CD8-positive, alpha-beta memory T cell (primary cell): ENCODE measurements around the gene MND1. TPM values are rescaled to one million over a fixed set of nuclear protein-coding genes. Genes with fewer than 3 reads are reported as not detected.
A peak's percentile ranks its signal among the peaks of the same experiment; 100 is the strongest.

Source experiments
- CTCF ChIA-PET: fragments of 350-600 bp; sonication (Branson Sonifier 250); formaldehyde crosslinking; loops from one replicate; lab custom pipeline; 2021; ENCODE audit warnings: antibody characterized with exemption; lab: Charles Lee
- POLR2A ChIA-PET: fragments of 350-600 bp; sonication (Branson Sonifier 250); formaldehyde crosslinking; loops from one replicate; lab custom pipeline; 2021; ENCODE audit warnings: antibody characterized with exemption; lab: Charles Lee
- DNase-seq, 5 donors: peaks; one replicate each; pipeline versions ENCODE4 v3.0.0 to v3.0.0-alpha.2; 2020 to 2022; ENCODE audit warnings: mixed read lengths in 1 of 5
- H3K27ac ChIP-seq: one replicate; pipeline ENCODE4 v1.7.0; 2013; ENCODE audit warnings: low read depth, mild to moderate bottlenecking, low read length, moderate library complexity
- H3K27me3 ChIP-seq: 2 replicates; pipeline ENCODE4 v1.7.0; 2013; ENCODE audit warnings: low read length, mild to moderate bottlenecking; ENCODE audit not compliant: insufficient read depth, poor library complexity, severe bottlenecking
- H3K36me3 ChIP-seq: 2 replicates; pipeline ENCODE4 v1.7.0; 2013; ENCODE audit warnings: mild to moderate bottlenecking, low read length, moderate library complexity; ENCODE audit not compliant: insufficient read depth
- H3K4me1 ChIP-seq: 2 replicates; pipeline ENCODE4 v1.7.0; 2013; ENCODE audit warnings: mild to moderate bottlenecking, low read length, moderate library complexity; ENCODE audit not compliant: insufficient read depth
- H3K4me3 ChIP-seq: 2 replicates; pipeline ENCODE4 v1.7.0; 2013; ENCODE audit warnings: mild to moderate bottlenecking, low read length
- H3K9me3 ChIP-seq: 2 replicates; pipeline ENCODE4 v1.7.0; 2013; ENCODE audit warnings: mild to moderate bottlenecking, low read length
- H3K27ac Mint-ChIP-seq, 8 donors: one replicate each; pipeline ENCODE4 v1.8.0; 2020 to 2021; ENCODE audit warnings: mixed read lengths in 8 of 8, mild to moderate bottlenecking in 6 of 8, inconsistent platforms in 3 of 8, moderate library complexity in 3 of 8
- H3K27me3 Mint-ChIP-seq, 2 donors: one replicate each; pipeline ENCODE4 v1.8.0; 2020 to 2021; ENCODE audit warnings: mixed read lengths in 2 of 2, mild to moderate bottlenecking in 1 of 2, moderate library complexity in 1 of 2
- H3K36me3 Mint-ChIP-seq, 3 donors: one replicate each; pipeline ENCODE4 v1.8.0; 2020 to 2021; ENCODE audit warnings: mixed read lengths in 3 of 3, inconsistent platforms in 1 of 3, mild to moderate bottlenecking in 1 of 3
- H3K4me1 Mint-ChIP-seq, 3 donors: one replicate each; pipeline ENCODE4 v1.8.0; 2020 to 2021; ENCODE audit warnings: mixed read lengths in 3 of 3, inconsistent platforms in 1 of 3, mild to moderate bottlenecking in 1 of 3
- H3K4me3 Mint-ChIP-seq, 7 donors: one replicate each; pipeline ENCODE4 v1.8.0; 2020 to 2021; ENCODE audit warnings: mixed read lengths in 7 of 7, mild to moderate bottlenecking in 6 of 7, moderate library complexity in 4 of 7, inconsistent platforms in 2 of 7
- H3K9me3 Mint-ChIP-seq, 5 donors: one replicate each; pipeline ENCODE4 v1.8.0; 2020 to 2022; ENCODE audit warnings: mixed read lengths in 5 of 5, mild to moderate bottlenecking in 3 of 5, moderate library complexity in 2 of 5, inconsistent platforms in 1 of 5
- polyA plus RNA-seq: library from polyadenylated mRNA; unstranded; fragments of 300-500 nt; fragmentation: Illumina TruSeq; gene quantifications from one replicate; pipeline ENCODE4 v1.2.3, GENCODE V29; 2021
- total RNA-seq, 2 experiments: library from RNA; stranded (reverse); gene quantifications; one replicate each; pipeline ENCODE4 v1.2.3, GENCODE V29; 2021

MND1 gene
- total and polyA plus RNA-seq, 3 experiments from 2014 or later: 0.31 to 21.6 (median 20.2) TPM

DNA sequence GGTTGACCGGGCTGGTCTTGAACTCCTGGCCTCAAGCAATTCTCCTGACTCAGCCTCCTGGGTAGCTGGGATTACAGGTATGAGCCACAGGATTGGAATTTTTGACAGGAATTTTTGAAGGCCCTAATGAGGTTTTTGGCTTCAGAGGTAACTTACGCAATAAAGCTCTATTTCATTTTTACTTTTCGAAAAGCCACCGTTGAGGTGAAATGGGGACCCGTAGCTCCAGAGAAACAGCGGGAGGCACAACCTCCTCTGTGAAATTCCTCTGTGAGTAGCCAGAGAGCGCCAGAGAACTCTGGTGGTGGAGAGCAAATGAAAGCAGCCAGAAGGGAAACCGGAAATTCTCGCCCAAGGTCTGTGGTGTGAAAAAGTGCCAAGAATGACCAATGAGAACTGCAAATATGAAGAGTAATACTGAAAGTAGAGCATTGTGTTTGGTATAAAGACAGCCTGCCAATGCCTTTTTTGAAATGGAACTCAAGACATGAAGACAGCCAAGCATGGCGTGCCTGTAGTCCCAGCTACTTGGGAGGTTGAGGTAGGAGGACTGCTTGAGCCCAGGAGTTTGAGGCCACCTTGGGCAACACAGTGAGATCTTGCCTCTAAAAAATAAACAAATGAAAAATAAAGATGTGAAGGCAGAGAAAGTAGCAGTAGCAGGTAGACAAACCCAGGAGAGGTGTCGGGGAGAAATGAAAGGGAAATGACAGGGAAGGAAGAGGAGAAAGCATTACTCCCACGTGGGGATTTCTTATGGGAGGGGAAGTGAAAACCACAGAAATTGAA lies 88.7 kb downstream of the MND1 start:
- no peaks in the 10 kb centered on the region for H3K36me3 Mint-ChIP-seq
- H3K27ac Mint-ChIP-seq: peak overlapping the region; percentile 71 to 96 (median 94)
- Histone ChIP-seq H3K27me3 (no peaks in the 10 kb centered on the region), H3K4me1 (peaks cover 59% of the 10 kb centered on the region), H3K4me3 (peak overlapping the region; percentile 60), H3K27ac (no peak overlapping the region), H3K36me3 (no peaks in the 10 kb centered on the region), H3K9me3 (no peaks in the 10 kb centered on the region)
- peaks cover 44 to 59% (median 56%) of the 10 kb centered on the region in 3 donors for H3K4me1 Mint-ChIP-seq
- peak overlapping the region; percentile 76 to 88 (median 86) for H3K4me3 Mint-ChIP-seq
- DNase-seq: peak; percentile 40 to 83 (median 56)
- CTCF ChIA-PET: interaction anchor here (0.6 to 10.1 kb wide), 38 partner anchors 8 to 290 kb away, joined by 3 to 133 read pairs (median 4); partner anchors contain the start of gene TMEM131L
- no peaks in the 10 kb centered on the region for H3K9me3 Mint-ChIP-seq
- H3K27me3 Mint-ChIP-seq: no peaks in the 10 kb centered on the region
- POLR2A ChIA-PET: interaction anchor here (0.5 to 1.6 kb wide), 5 partner anchors 17 to 141 kb away, joined by 3 to 6 read pairs (median 4); no protein-coding TSS in a partner anchor

DNA sequence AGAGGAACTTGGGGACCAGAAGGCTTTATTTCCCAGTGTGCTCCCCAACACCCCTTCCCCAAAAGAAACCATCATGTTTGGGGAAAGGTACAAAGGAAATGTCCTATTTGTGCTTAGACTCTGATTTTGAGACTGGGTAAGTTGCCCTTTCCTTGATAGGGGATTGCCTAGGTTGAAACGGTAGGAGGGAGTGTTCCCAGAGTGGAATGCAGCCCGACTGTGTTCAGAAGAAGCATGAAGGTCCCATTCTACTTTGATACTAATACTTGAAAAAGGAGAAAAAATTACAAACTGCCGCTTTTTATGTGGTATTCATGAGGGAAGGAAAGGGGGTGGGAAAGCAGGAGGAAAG lies 89.2 kb downstream of the MND1 start:
- H3K27ac Mint-ChIP-seq: peak overlapping the region; percentile 71 to 96 (median 94)
- H3K4me3 Mint-ChIP-seq: peak overlapping the region; percentile 76 to 88 (median 86)
- peak overlapping the region; percentile 60 for H3K4me3 ChIP-seq
- DNase-seq: no peak
- no peaks in the 10 kb centered on the region for H3K36me3 Mint-ChIP-seq
- H3K36me3 ChIP-seq: no peaks in the 10 kb centered on the region
- H3K27me3 ChIP-seq: no peaks in the 10 kb centered on the region
- POLR2A ChIA-PET: interaction anchor here (0.5 to 1.6 kb wide), 3 partner anchors 16 to 140 kb away, joined by 3 to 6 read pairs (median 4); no protein-coding TSS in a partner anchor
- H3K4me1 Mint-ChIP-seq: peaks cover 43 to 60% (median 56%) of the 10 kb centered on the region in 3 donors
- CTCF ChIA-PET: interaction anchor here (0.6 to 10.1 kb wide), 19 partner anchors 9 to 291 kb away, joined by 3 to 133 read pairs (median 8); partner anchors contain the start of gene TMEM131L
- no peaks in the 10 kb centered on the region for H3K9me3 ChIP-seq
- peaks cover 57% of the 10 kb centered on the region for H3K4me1 ChIP-seq
- no peaks in the 10 kb centered on the region for H3K27me3 Mint-ChIP-seq
- H3K27ac ChIP-seq: no peak overlapping the region
- no peaks in the 10 kb centered on the region for H3K9me3 Mint-ChIP-seq

DNA sequence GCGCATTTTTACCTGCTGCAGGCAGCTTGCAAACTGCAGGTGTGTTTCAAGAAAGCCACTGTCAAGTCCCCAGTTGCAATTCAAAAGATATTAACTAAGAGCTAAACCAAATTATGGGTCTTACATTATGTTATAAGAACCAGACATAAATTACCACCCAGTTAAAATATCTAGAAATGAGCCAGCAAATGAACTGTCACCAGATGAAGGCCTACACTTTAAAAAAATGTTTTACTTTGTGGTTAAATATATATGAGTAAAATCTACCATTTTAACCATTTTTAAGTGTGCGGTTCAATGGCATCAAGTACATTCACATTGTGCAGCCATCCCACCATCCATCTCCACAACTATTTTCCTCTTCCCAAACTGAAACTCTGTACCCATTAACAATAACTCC lies 89.7 kb downstream of the MND1 start:
- peak overlapping the region; percentile 63 to 96 (median 92) for H3K27ac Mint-ChIP-seq
- H3K36me3 ChIP-seq: no peaks in the 10 kb centered on the region
- H3K9me3 Mint-ChIP-seq: no peaks in the 10 kb centered on the region
- H3K4me3 Mint-ChIP-seq: peak overlapping the region; percentile 37 to 88 (median 77)
- H3K27me3 Mint-ChIP-seq: no peaks in the 10 kb centered on the region
- ChIA-PET CTCF (interaction anchor here (0.6 to 10.1 kb wide), 9 partner anchors 30 to 209 kb away, joined by 3 to 133 read pairs (median 9); partner anchors contain the start of genes MND1 and TMEM131L), POLR2A (no interaction called here)
- H3K9me3 ChIP-seq: no peaks in the 10 kb centered on the region
- no peak overlapping the region for H3K4me3 ChIP-seq
- peaks cover 56% of the 10 kb centered on the region for H3K4me1 ChIP-seq
- H3K27me3 ChIP-seq: no peaks in the 10 kb centered on the region
- no peak for DNase-seq
- peaks cover 43 to 60% (median 56%) of the 10 kb centered on the region in 3 donors for H3K4me1 Mint-ChIP-seq
- H3K27ac ChIP-seq: no peak overlapping the region
- peaks cover 0 to 2% (median 0%) of the 10 kb centered on the region in 3 donors for H3K36me3 Mint-ChIP-seq

DNA sequence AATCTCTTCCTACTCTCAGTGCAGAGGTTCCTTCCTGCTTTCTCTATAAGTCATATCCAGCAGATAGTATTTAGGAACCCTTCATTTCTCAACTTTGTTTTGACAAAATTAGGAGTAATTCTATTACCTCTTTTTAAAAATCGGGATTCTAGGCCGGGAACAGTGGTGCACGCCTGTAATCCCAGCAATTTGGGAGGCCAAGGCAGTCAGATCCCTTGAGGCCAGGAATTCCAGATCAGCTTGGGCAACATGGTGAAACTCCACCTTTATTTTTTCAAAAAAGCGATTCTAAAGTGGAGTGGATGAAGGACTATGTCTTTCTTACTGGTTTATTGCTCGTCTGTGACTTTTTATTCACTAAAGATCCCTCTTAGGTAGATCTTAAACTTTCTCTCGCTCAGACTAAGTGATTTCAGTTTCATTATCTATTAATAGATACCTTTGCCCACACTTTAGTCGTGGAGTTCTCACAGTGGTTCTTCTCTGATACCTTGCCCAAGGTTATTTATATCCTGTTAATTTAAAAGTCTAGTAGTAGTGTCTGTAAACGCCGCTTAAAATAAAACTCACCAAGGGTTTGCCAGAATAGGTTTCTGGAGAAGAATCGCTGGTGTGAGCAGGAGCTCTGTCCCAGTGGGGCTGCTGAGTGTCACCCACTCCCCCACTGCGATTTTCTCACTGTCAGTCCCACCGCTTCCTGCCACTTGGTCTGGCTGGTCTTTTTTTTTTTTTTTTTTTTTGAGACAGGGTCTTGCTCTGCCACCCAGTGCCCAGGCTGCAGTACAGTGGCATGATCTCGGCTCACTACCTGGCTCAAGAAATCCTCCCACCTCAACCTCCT lies 94.6 kb downstream of the MND1 start:
- Mint-ChIP-seq H3K9me3 (no peaks in the 10 kb centered on the region), H3K36me3 (peaks cover 0 to 4% (median 0%) of the 10 kb centered on the region in 3 donors), H3K27ac (peak overlapping the region; percentile 72 to 95 (median 88)), H3K27me3 (no peaks in the 10 kb centered on the region), H3K4me1 (peaks cover 29 to 46% (median 42%) of the 10 kb centered on the region in 3 donors), H3K4me3 (peak overlapping the region; percentile 82 to 95 (median 87))
- Histone ChIP-seq H3K27me3 (no peaks in the 10 kb centered on the region), H3K36me3 (no peaks in the 10 kb centered on the region), H3K27ac (peak overlapping the region; percentile 25), H3K9me3 (no peaks in the 10 kb centered on the region), H3K4me3 (peak overlapping the region; percentile 54), H3K4me1 (peaks cover 28% of the 10 kb centered on the region)
- ChIA-PET POLR2A (interaction anchor here (0.7 to 1.0 kb wide), 2 partner anchors 26 to 97 kb away, joined by 4 to 7 read pairs; partner anchors contain the start of gene TMEM131L), CTCF (interaction anchor here (1.2 to 4.1 kb wide), 4 partner anchors 27 to 135 kb away, joined by 3 to 18 read pairs (median 6); partner anchors contain the start of gene TMEM131L)
- DNase-seq: peak; percentile 12 to 61 (median 51)

DNA sequence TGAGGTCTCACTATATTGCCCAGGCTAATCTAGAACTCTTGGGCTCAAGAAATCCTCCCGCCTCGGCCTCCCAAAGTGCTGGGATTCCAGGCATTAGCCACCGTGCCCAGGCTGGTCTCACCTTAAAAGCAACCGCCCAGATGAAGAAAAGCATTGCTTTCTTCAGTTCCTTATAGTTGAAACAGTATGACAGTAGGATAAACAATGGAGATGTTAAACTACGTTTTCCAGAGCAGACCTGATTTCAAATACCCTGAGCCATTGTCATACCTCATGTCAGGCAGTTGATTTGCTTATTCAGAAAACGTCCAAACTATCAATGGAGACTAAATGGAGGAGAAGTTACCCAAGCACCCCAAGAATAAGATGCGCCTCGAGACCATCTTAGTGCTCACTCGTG lies 95.3 kb downstream of the MND1 start:
- Mint-ChIP-seq H3K9me3 (no peaks in the 10 kb centered on the region), H3K4me3 (peak overlapping the region; percentile 82 to 95 (median 87)), H3K27ac (peak overlapping the region in 6 of 8 donors; percentile 5 to 93 (median 73)), H3K4me1 (peaks cover 25 to 41% (median 38%) of the 10 kb centered on the region in 3 donors), H3K36me3 (peaks cover 0 to 4% (median 0%) of the 10 kb centered on the region in 3 donors), H3K27me3 (no peaks in the 10 kb centered on the region)
- Histone ChIP-seq H3K9me3 (no peaks in the 10 kb centered on the region), H3K4me1 (peaks cover 23% of the 10 kb centered on the region), H3K27ac (peak overlapping the region; percentile 25), H3K36me3 (no peaks in the 10 kb centered on the region), H3K4me3 (no peak overlapping the region), H3K27me3 (no peaks in the 10 kb centered on the region)
- DNase-seq: no peak
- POLR2A ChIA-PET: interaction anchor here (1.0 kb wide), 1 partner anchor 26 kb away, joined by 7 read pairs; the partner anchor contains the start of gene TMEM131L
- CTCF ChIA-PET: interaction anchor here (1.8 to 4.1 kb wide), 2 partner anchors 26 to 134 kb away, joined by 7 to 18 read pairs; partner anchors contain the start of gene TMEM131L

DNA sequence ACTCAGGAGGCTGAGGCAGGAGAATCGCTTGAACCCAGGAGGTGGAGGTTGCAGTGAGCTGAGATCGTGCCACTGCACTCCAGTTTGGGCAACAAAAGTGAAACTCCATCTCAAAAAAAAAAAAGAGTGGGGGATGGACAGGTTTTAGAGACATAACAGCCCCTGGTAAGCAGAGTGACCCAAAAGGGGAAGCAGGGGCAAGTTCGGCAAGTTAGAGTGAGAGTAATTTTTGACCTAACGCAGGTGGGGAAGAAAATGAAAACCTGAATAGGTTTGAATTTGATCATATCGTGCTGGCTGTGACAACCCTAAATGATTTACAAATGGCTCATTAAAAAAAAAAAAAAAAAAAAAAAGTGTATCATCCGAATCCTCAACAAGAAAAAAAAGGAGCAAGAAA lies 96.0 kb downstream of the MND1 start:
- Mint-ChIP-seq H3K27me3 (no peaks in the 10 kb centered on the region), H3K9me3 (no peaks in the 10 kb centered on the region), H3K4me3 (peak overlapping the region in 4 of 7 donors; percentile 51 to 79 (median 69)), H3K27ac (peak overlapping the region in 2 of 8 donors; percentile 51 to 52), H3K4me1 (peaks cover 25 to 41% (median 38%) of the 10 kb centered on the region in 3 donors), H3K36me3 (peaks cover 0 to 4% (median 0%) of the 10 kb centered on the region in 3 donors)
- Histone ChIP-seq H3K4me3 (no peak overlapping the region), H3K4me1 (peaks cover 23% of the 10 kb centered on the region), H3K36me3 (no peaks in the 10 kb centered on the region), H3K27ac (no peak overlapping the region), H3K9me3 (no peaks in the 10 kb centered on the region), H3K27me3 (no peaks in the 10 kb centered on the region)
- DNase-seq: no peak
- ChIA-PET POLR2A (no interaction called here), CTCF (interaction anchor here (4.1 kb wide), 1 partner anchor 133 kb away, joined by 18 read pairs; no protein-coding TSS in a partner anchor)

DNA sequence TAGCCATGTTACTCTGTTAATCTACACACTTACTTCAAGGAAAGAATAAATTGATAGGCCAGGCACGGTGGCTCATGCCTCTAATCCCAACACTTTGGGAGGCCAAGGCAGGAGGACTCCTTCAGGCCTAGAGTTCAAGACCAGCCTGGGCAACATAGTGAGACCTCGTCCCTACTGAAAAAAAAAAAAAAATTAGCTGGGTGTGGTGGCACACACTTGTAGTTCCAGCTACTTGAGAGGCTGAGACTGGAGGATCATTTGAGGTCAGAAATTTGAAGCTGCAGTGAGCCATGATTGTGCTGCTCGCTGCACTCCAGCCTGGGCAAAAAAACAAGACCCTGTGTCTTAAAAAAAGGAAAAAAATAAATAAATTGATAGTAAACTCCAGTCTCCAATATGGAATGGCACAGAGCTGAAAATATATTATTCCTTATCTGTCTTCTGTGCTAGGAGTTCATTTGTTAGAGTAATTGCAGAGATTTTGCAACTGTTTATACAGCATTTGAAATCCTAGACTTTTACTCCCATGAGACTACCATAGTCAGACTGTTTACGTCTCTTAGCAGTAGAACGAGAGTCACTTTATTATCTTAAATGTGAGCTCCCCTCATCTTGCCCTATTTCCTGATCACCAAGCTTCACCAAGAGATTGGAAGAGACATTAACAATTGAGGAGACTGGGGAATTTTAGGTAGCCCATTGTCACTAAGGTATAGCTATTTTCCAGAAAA lies 102.9 kb downstream of the MND1 start:
- CTCF ChIA-PET: interaction anchor here (1.3 to 4.3 kb wide), 4 partner anchors 12 to 127 kb away, joined by 3 to 17 read pairs (median 8); partner anchors contain the start of gene TMEM131L
- Mint-ChIP-seq H3K4me1 (peaks cover 15% of the 10 kb centered on the region in 3 donors), H3K4me3 (no peak overlapping the region), H3K36me3 (no peaks in the 10 kb centered on the region), H3K27me3 (no peaks in the 10 kb centered on the region), H3K9me3 (no peaks in the 10 kb centered on the region), H3K27ac (no peak overlapping the region)
- POLR2A ChIA-PET: interaction anchor here (1.0 kb wide), 1 partner anchor 18 kb away, joined by 3 read pairs; no protein-coding TSS in a partner anchor
- DNase-seq: no peak
- Histone ChIP-seq H3K9me3 (no peaks in the 10 kb centered on the region), H3K27ac (no peak overlapping the region), H3K4me1 (peaks cover 18% of the 10 kb centered on the region), H3K27me3 (no peaks in the 10 kb centered on the region), H3K36me3 (no peaks in the 10 kb centered on the region), H3K4me3 (no peak overlapping the region)
